Liver (tissue), 3 donors: ENCODE measurements around the gene UNC93A.

Experiments used
- EGR1 ChIP-seq, 2 donors: IDR thresholded peaks; 2 replicates each; pipeline ENCODE4 v1.6.1; 2016 to 2018; ENCODE audit warnings: antibody characterized with exemption in 2 of 2, low read depth in 2 of 2
- FOXA1 ChIP-seq: IDR thresholded peaks from 2 replicates; pipeline ENCODE4 v1.6.1; 2016; ENCODE audit warnings: antibody characterized with exemption
- YY1 ChIP-seq: IDR thresholded peaks from 2 replicates; pipeline ENCODE4 v1.6.1; 2016; ENCODE audit warnings: antibody characterized with exemption, mild to moderate bottlenecking
- TF ChIP-seq, protein P1 (sequence below): IDR thresholded peaks from 2 replicates; pipeline ENCODE4 v1.6.1; 2016; ENCODE audit warnings: antibody characterized with exemption
- TF ChIP-seq, protein P2 (sequence below): fragments of 150-350 bp; IDR thresholded peaks from 2 replicates; pipeline ENCODE4 v1.5.1; 2017; ENCODE audit warnings: improper control_type of control experiment, low read depth, low read length; ENCODE audit not compliant: missing input control
- donor health status: healthy.
- donor health status: healthy.

DNA sequence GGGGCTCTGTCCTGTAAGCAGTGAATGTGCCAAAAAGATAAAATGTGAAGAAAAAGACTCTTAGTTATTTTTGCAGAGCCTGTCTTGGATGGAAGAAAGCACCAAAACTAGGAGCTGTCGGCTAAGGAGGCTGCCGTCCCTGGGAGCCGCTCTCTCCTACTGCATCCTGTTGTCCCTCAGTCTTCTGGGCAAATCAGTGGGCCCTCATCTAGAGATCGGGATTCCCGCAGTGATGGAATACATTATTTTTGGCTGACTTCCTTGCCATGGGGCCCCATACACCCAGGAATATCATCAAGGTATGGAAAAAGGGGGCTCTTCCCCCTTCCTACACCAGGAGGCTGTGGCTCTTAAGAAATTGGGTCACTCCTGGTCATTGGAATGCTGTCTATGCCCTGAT, 37.0 kb downstream of the UNC93A start:
- TF ChIP-seq FOXA1 (no peak), EGR1 (IDR thresholded peaks at IDR 0.05; ENCODE audit: low read depth in 2 of 2) (no peak), YY1 (no peak)
- TF ChIP-seq, protein P1, sequence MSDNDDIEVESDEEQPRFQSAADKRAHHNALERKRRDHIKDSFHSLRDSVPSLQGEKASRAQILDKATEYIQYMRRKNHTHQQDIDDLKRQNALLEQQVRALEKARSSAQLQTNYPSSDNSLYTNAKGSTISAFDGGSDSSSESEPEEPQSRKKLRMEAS: no peak
- TF ChIP-seq, protein P2, sequence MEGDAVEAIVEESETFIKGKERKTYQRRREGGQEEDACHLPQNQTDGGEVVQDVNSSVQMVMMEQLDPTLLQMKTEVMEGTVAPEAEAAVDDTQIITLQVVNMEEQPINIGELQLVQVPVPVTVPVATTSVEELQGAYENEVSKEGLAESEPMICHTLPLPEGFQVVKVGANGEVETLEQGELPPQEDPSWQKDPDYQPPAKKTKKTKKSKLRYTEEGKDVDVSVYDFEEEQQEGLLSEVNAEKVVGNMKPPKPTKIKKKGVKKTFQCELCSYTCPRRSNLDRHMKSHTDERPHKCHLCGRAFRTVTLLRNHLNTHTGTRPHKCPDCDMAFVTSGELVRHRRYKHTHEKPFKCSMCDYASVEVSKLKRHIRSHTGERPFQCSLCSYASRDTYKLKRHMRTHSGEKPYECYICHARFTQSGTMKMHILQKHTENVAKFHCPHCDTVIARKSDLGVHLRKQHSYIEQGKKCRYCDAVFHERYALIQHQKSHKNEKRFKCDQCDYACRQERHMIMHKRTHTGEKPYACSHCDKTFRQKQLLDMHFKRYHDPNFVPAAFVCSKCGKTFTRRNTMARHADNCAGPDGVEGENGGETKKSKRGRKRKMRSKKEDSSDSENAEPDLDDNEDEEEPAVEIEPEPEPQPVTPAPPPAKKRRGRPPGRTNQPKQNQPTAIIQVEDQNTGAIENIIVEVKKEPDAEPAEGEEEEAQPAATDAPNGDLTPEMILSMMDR: no peak
